Suppressor macrophage treated with lipopolysaccharide for 1 hour (primary cell): ENCODE results near the gene CAPNS1.
"Not testable (repeated sequence)": the region's sequence is repeated elsewhere in the genome, so short reads cannot be mapped to it uniquely, and the experiment has no call there.

Experiments
- DNase-seq, 3 donors: peaks; one replicate each; pipeline ENCODE4 v3.0.0-alpha.2; 2020 to 2022

The CAPNS1 gene

GRCh38 chr19:36151144-36152018, 11.5 kb downstream of the CAPNS1 start:
- DNase-seq: no peak

GRCh38 chr19:36152019-36152351, 12.1 kb downstream of the CAPNS1 start:
- DNase-seq: no peak

- DNase-seq: peak in 1 of 3 donors; percentile 20
Measured at GRCh38 chr19:36152352-36153091, 12.7 kb downstream of the CAPNS1 start, which contains the start of gene COX7A1. Gene COX7A1 (minus strand): TSS chr19:36152447. CDS start chr19:36152407, 40 bp downstream.

GRCh38 chr19:36153126-36153525, 13.3 kb downstream of the CAPNS1 start:
- no peak for DNase-seq

- no peak for DNase-seq
Measured at GRCh38 chr19:36160821-36161596, 21.1 kb downstream of the CAPNS1 start.

GRCh38 chr19:36163813-36164212, 23.9 kb downstream of the CAPNS1 start:
- DNase-seq: no peak

GRCh38 chr19:36169084-36169760, 29.4 kb downstream of the CAPNS1 start:
- DNase-seq: no peak

- no peak for DNase-seq
Measured at GRCh38 chr19:36172852-36173251, 33.0 kb downstream of the CAPNS1 start.

GRCh38 chr19:36173846-36174245, 34.0 kb downstream of the CAPNS1 start:
- not testable (repeated sequence) for DNase-seq

GRCh38 chr19:36179077-36179476, 39.2 kb downstream of the CAPNS1 start:
- not testable (repeated sequence) for DNase-seq

GRCh38 chr19:36182612-36183244, 42.9 kb downstream of the CAPNS1 start:
- no peak for DNase-seq

GRCh38 chr19:36183245-36183628, 43.4 kb downstream of the CAPNS1 start:
- DNase-seq: no peak

GRCh38 chr19:36186722-36187121, 46.9 kb downstream of the CAPNS1 start:
- DNase-seq: not testable (repeated sequence)

- no peak for DNase-seq
Measured at GRCh38 chr19:36196249-36196648, 56.4 kb downstream of the CAPNS1 start.

- DNase-seq: no peak
Measured at GRCh38 chr19:36198119-36198518, 58.3 kb downstream of the CAPNS1 start.
